OCI-LY1 (cell line): Measurements from ENCODE around the gene POLR1A.

Experiments
- CTCF ChIP-seq: fragments of 200-600 bp; sonication (generic), shearing (Covaris generic); IDR thresholded peaks from 2 replicates; pipeline ENCODE4 v1.5.1; 2017; ENCODE audit warnings: mild to moderate bottlenecking, antibody characterized with exemption, low read length, moderate library complexity, mixed read lengths
- EZH2 ChIP-seq: fragments of 200-600 bp; sonication (generic), shearing (Covaris generic); IDR thresholded peaks from 2 replicates; pipeline ENCODE4 v1.8.0; 2017; ENCODE audit warnings: borderline replicate concordance, mixed run types, mild to moderate bottlenecking, antibody characterized with exemption, low read length, moderate library complexity, mixed read lengths

DNA sequence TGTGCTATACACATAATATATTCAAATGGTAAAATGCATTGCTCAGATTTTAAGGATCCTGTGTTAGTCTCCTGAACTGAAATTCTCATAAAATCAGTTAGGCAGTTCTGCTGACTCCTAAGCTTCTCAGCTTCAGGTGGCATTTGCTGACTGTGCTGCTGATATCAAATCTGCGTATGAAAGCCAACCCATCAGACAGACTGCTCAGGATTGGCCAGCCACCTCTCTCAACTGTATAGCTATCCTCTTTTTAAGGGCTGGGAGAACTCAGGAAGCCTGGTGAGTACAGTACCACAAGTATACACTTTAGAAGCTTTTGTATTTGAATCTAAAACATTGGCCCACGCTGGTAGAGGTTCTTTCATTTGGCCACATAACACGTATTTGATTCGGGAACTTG is 29.0 kb upstream of the POLR1A start:
- TF ChIP-seq CTCF = no peak
- TF ChIP-seq EZH2 = no peak
